KMS-11 (cell line): ENCODE results near the gene NUDT12.

Source experiments
- H2AFZ ChIP-seq: fragments of 200-600 bp; sonication (generic); 2 replicates; pipeline ENCODE4 v1.6.1; 2016; ENCODE audit warnings: antibody characterized with exemption, mixed run types, low read depth
- H3K27ac ChIP-seq: fragments of 200-600 bp; sonication (generic); 2 replicates; pipeline ENCODE4 v1.6.1; 2016; ENCODE audit warnings: mild to moderate bottlenecking, mixed run types
- H3K27me3 ChIP-seq: fragments of 200-600 bp; sonication (generic); 2 replicates; pipeline ENCODE4 v1.6.1; 2017; ENCODE audit warnings: mild to moderate bottlenecking, low read depth, mixed run types, moderate library complexity; ENCODE audit not compliant: insufficient read depth
- H3K36me3 ChIP-seq: fragments of 200-600 bp; sonication (generic); 2 replicates; pipeline ENCODE4 v1.6.1; 2017; ENCODE audit warnings: mild to moderate bottlenecking, mixed run types; ENCODE audit not compliant: insufficient read depth
- H3K4me1 ChIP-seq: fragments of 200-600 bp; sonication (generic); 2 replicates; pipeline ENCODE4 v1.6.1; 2016; ENCODE audit warnings: mild to moderate bottlenecking, low read depth, mixed run types; ENCODE audit not compliant: poor library complexity, severe bottlenecking
- H3K4me2 ChIP-seq: fragments of 200-600 bp; sonication (generic); 2 replicates; pipeline ENCODE4 v1.7.0; 2016; ENCODE audit warnings: mild to moderate bottlenecking, mixed run types
- H3K4me3 ChIP-seq: fragments of 200-600 bp; sonication (generic); IDR thresholded peaks from 2 replicates; pipeline ENCODE4 v1.6.1; 2017; ENCODE audit warnings: low read depth, low read length, mixed read lengths; ENCODE audit not compliant: insufficient read depth
- H3K79me2 ChIP-seq: fragments of 200-600 bp; sonication (generic); 2 replicates; pipeline ENCODE4 v1.6.1; 2016; ENCODE audit warnings: low read depth, mixed run types; ENCODE audit not compliant: insufficient read depth
- H3K9ac ChIP-seq: fragments of 200-600 bp; sonication (generic); 2 replicates; pipeline ENCODE4 v1.6.1; 2016; ENCODE audit warnings: mild to moderate bottlenecking, mixed run types
- H4K20me1 ChIP-seq: fragments of 200-600 bp; sonication (generic); 2 replicates; pipeline ENCODE4 v1.6.1; 2016; ENCODE audit warnings: mild to moderate bottlenecking, mixed run types; ENCODE audit not compliant: insufficient read depth
- TF ChIP-seq, protein P1 (sequence below): fragments of 200-600 bp; sonication (generic); conservative IDR thresholded peaks from 2 replicates; pipeline ENCODE4 v1.6.1; 2017; ENCODE audit warnings: low read depth, mild to moderate bottlenecking, antibody characterized with exemption, low read length, moderate library complexity, mixed read lengths

The NUDT12 gene

GRCh38 chr5:103532086-103532734, 30.4 kb downstream of the NUDT12 start:
- H2AFZ ChIP-seq: no peak overlapping the region
- H3K36me3 ChIP-seq: no peaks in the 10 kb centered on the region
- no peaks in the 10 kb centered on the region for H3K27me3 ChIP-seq
- TF ChIP-seq, protein P1, sequence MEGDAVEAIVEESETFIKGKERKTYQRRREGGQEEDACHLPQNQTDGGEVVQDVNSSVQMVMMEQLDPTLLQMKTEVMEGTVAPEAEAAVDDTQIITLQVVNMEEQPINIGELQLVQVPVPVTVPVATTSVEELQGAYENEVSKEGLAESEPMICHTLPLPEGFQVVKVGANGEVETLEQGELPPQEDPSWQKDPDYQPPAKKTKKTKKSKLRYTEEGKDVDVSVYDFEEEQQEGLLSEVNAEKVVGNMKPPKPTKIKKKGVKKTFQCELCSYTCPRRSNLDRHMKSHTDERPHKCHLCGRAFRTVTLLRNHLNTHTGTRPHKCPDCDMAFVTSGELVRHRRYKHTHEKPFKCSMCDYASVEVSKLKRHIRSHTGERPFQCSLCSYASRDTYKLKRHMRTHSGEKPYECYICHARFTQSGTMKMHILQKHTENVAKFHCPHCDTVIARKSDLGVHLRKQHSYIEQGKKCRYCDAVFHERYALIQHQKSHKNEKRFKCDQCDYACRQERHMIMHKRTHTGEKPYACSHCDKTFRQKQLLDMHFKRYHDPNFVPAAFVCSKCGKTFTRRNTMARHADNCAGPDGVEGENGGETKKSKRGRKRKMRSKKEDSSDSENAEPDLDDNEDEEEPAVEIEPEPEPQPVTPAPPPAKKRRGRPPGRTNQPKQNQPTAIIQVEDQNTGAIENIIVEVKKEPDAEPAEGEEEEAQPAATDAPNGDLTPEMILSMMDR: no peak
- no peaks in the 10 kb centered on the region for H3K79me2 ChIP-seq
- H3K4me3 ChIP-seq: no peak overlapping the region
- no peak overlapping the region for H3K27ac ChIP-seq
- H3K4me2 ChIP-seq: no peak overlapping the region
- H3K9ac ChIP-seq: no peak overlapping the region
- H3K4me1 ChIP-seq: no peaks in the 10 kb centered on the region
- no peaks in the 10 kb centered on the region for H4K20me1 ChIP-seq

DNA sequence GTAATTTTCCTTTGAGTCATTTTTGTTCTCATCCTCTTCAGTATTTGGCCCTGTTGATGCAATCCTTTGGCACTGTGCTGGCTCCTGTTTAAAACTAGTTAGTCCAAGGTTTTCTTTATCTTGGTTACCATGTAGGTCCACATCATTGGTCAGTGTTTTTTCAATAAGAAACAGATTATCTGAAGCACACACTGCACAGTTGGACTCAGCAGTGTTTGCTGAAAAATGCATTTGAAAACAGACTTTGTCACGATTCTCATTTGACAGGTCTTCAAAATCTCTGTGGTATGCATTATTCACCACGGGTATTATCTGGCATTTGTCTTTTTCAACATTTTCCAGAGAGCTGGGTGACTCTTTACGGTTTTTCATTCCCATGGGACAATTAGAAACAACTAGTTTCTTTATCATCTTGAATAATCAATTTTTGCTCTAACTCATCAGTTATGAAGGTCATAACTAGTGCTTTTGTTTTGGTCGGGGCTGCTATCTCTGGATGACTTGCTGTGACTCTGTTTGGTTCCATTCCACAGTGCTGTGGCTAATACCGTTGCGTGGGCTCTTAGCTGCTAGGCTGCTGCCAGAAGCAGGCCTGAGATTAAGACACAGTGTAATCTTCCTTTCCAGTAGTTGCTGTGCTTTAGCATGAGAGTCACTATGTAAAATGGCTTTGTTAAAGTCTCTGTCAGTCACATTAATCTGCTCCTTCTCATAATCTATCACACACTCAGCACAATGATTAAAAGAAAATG, 36.2 kb downstream of the NUDT12 start:
- no peaks in the 10 kb centered on the region for H3K79me2 ChIP-seq
- TF ChIP-seq, protein P1: no peak
- no peak overlapping the region for H3K9ac ChIP-seq
- no peaks in the 10 kb centered on the region for H3K4me1 ChIP-seq
- H3K4me3 ChIP-seq: no peak overlapping the region
- no peak overlapping the region for H3K27ac ChIP-seq
- no peaks in the 10 kb centered on the region for H3K36me3 ChIP-seq
- no peaks in the 10 kb centered on the region for H3K27me3 ChIP-seq
- H2AFZ ChIP-seq: no peak overlapping the region
- H3K4me2 ChIP-seq: no peak overlapping the region
- H4K20me1 ChIP-seq: no peaks in the 10 kb centered on the region

- TF ChIP-seq, protein P1: no peak
- no peak overlapping the region for H3K27ac ChIP-seq
- H3K4me2 ChIP-seq: no peak overlapping the region
- no peaks in the 10 kb centered on the region for H3K79me2 ChIP-seq
- no peak overlapping the region for H2AFZ ChIP-seq
- no peak overlapping the region for H3K4me3 ChIP-seq
- H4K20me1 ChIP-seq: no peaks in the 10 kb centered on the region
- H3K27me3 ChIP-seq: no peaks in the 10 kb centered on the region
- no peak overlapping the region for H3K9ac ChIP-seq
- no peaks in the 10 kb centered on the region for H3K36me3 ChIP-seq
- no peaks in the 10 kb centered on the region for H3K4me1 ChIP-seq
Observed at GRCh38 chr5:103525361-103525760, 37.2 kb downstream of the NUDT12 start.

- Histone ChIP-seq H2AFZ (no peak overlapping the region), H3K27ac (no peak overlapping the region), H4K20me1 (no peaks in the 10 kb centered on the region), H3K4me3 (no peak overlapping the region), H3K27me3 (no peaks in the 10 kb centered on the region), H3K4me1 (no peaks in the 10 kb centered on the region), H3K79me2 (no peaks in the 10 kb centered on the region), H3K9ac (no peak overlapping the region), H3K4me2 (no peak overlapping the region), H3K36me3 (no peaks in the 10 kb centered on the region)
- TF ChIP-seq, protein P1: no peak
Observed at GRCh38 chr5:103523319-103523718, 39.3 kb downstream of the NUDT12 start.
